Activated CD4-positive, CD25-positive, alpha-beta regulatory T cell treated with anti-CD3 and anti-CD28 coated beads, Interleukin-2, amount 50 U/mL, for 72 hours (primary cell): Measurements from ENCODE around the gene RPL32.
"Not testable (repeated sequence)": the region's sequence is repeated elsewhere in the genome, so short reads cannot be mapped to it uniquely, and the experiment has no call there.

Experiments used
- DNase-seq: peaks from one replicate; pipeline ENCODE4 v3.0.0; 2021

The RPL32 gene

DNA sequence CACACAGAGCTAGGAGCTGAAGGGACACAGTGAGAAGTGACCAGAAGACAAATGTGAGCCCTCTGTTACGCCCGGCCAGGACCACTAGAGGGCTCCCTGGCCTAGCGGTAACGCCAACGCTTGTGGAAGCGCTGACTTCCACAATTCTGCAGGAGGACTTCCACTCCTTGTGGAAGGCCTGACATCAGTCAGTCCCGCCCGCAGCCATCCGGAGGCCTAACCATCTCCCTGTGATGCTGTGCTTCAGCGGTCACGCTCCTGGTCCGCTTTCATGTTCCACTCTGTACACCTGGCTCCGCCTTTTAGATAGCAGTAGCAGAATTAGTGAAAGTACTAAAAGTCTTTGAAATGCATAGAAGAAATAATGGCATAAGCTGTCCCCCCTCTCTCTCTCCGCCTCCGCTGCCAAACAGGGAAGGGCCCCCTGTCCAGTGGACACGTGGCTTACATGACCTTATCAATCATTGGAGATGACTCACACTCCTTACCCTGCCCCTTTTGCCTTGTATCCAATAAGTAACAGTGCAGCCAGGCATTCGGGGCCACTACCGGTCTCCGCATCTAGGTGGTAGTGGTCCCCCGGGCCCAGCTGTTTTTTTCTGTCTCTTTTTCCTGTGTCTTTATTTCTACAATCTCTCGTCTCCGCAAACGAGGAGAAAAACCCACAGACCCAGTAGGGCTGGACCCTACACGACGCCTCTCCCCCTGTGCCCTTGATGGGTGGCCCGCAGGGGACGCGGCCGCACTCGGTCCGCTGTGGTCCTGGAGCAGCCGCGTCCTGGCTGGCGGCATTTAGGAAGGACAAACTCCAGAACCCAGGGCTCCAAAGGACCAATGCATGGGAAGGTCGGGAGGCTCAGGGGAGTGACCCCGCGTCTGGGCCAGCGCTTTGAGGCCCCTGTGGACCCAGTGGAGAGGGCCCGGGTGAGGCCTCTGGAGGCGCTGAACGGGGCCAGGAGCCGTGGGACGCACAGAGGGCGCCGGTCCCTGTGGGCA is 27.0 kb upstream of the RPL32 start:
- peak; percentile 66 for DNase-seq

DNA sequence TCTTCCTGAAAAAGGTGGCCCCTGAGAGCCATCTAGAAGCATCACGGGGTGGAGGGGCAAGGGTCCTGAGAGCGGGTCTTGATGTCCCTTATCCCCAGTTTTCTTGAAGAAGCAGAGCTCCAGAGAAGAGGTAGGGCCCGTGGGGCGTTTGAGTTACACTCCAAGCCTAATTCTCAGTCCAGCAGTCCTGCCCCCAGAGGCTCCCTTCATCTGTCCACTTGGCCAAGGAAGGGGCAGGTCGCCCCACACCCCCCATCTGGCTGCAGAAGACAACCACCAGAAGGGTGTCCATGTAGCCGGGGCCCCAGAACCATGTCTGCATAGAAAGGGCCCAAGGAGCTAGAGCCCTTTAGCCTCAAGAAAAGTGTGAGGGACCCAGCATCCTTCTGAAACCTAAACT is 25.5 kb upstream of the RPL32 start:
- no peak for DNase-seq

DNA sequence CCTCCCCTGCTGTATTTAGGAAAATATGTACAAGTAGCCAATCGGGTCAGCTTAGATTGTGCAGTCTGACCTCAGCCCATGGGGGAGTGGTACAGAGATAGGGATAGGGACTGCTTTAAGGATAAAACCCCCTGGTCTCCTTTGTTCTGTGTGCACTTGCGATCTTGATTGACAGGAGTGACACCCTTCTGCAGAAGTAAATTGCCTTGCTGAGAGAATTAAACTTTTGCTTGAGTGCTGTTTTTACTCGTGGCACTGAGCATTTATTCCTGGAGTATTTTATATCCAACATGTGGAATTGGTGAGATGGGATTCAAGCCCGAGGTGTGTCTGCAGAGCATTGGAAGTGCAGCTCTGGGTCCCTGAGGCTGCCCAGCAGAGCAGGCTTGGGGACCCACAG is 23.9 kb upstream of the RPL32 start:
- DNase-seq: no peak

DNA sequence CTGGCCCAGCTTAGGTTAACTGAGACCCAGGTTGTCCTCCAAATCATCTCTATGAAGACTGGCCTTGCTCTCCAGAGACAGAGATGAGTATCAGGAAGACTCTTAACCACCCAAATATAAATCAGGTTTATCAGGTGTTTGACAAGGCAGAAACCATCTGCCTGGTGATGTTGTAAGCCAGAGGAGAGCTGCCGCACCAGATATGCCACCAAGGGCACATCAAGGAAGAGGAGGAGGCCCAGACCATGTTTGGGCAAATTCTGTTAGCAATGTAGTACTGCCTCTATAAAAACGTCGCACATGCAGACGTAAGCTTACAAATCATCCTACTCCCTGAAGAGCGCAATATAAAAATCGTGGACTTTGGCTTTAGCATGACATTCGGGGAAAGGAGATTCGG is 21.0 kb upstream of the RPL32 start:
- DNase-seq: no peak

DNA sequence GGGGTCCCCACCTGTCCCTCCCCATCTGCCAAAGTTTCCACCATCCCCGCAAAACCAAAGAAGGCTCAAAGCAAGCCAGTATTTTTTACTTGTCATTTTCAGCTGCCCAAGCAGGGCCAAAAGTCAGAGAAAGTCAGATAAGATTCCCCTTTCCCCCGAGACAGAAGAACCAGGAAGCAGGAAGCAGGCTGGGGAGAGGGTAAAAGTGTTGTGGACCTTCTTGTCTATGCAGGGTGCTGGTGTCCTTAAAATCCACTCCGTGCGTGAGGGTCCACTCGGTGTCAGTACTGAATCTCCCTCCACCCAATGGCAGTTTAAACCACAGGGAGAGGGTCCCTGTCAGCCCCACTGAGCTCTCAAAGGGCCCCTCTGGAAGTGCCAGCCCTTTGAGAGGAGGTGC is 20.2 kb upstream of the RPL32 start:
- DNase-seq: no peak

DNA sequence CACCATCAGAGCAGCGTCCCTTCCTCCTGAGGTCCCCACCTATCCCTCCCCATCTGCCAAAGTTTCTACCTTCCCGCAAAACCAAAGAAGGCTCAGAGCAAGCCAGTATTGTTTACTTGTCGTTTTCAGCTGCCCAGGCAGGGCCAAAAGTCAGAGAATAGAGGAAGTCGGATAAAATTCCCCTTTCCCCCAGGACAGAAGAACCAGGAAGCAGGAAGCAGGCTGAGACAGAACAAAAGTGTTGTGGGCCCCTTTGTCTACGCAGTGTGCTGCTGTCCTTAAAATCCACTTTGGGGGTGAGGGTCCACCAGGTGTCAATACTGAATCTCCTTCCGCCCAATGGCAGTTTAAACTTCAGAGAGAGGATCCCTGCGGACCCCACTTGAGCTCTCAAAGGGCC is 18.5 kb upstream of the RPL32 start:
- DNase-seq: no peak

DNA sequence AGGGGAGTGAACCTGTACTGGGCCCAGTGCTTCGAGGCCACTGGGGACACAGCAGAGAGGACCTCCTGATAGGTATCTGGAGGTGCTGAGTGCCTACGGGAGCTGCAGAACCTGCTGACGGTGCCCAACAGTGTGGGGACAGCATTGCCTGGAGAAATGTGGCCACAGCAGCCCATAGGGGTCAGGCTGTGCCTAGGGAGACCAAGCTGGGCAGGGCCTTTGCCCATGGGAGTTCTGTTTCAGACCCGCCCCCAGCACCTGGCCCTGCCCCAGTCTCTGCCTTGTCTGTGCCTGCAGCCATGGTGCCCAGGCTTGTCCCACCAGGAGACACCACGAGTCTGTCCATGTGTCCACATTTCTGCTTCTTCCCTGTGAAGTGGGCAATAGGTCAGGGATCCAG is 15.3 kb upstream of the RPL32 start:
- DNase-seq: no peak

DNA sequence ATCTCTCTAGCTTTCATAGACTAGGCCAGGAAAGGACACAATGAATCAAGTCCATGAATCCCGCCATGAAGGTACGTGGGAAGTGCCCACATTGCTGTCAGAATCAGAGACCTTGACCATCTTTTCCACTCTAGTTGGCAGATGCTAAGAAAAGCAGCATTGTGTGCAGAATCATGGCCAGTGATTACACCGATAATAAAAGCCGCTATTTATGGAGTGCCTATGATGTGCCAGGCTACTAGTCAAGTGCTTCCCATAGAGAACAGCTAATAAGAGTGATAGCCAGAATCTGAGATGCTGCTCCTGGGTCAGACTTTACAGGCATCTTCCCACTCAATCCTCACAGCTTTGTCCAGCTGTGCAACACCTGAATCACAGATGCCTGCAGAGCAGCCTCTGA is 13.2 kb upstream of the RPL32 start:
- DNase-seq: no peak

DNA sequence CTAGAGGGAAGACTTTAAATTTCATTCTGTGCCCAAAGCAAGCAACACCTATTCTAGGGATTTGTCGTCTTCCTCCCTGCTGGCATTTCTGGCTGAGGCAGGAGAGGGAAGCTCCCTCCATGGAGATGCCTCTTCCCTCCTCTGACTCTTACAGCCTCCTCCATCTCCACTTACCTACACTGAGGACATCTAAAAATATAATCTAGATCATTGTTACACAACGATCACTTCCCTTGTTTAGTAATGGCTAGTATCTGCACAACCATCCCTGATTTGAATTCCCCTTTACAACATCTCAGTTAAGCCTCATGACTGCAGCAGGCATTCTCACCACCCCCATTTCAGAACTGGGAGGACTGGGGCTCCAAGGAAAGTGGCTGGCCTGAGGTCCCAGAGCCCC is 12.5 kb upstream of the RPL32 start:
- DNase-seq: not testable (repeated sequence)

DNA sequence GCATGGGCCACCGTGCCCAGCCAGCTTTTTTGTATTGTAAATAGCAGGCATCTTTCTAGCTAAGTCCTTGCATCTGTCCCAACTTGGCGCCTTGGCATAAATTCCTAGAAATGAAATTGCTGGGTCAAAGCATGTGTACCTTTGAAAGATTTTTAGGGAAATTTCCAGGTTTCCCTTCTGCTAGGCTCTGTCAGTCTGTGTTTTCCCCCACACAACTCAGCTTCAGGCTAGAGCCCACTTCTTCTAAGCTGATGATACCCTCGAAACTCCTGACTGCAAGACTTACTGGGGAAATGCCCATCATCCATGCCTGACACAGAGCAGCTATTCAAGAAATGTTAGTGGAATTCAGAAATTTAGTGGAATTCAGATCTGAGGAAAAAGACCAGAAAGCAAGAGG is 10.8 kb upstream of the RPL32 start:
- no peak for DNase-seq

DNA sequence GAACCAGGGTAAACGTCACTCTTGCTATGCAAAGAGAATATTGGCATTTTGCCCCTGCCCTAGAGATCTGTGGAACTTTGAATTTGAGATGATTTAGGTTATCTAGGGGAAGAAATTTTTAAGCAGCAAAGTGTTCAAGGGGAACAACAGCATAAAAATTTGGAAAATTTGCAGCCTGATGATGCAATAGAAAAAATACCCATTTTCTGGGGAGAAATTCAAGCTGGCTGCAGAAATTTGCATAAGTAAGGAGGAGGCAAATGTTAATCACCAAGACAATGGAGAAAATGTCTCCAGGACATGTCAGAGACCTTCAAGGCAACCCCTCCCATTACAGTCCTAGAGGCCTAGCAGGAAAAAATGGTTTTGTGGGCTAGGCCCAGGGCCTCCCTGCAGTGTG is 4.4 kb upstream of the RPL32 start:
- no peak for DNase-seq

DNA sequence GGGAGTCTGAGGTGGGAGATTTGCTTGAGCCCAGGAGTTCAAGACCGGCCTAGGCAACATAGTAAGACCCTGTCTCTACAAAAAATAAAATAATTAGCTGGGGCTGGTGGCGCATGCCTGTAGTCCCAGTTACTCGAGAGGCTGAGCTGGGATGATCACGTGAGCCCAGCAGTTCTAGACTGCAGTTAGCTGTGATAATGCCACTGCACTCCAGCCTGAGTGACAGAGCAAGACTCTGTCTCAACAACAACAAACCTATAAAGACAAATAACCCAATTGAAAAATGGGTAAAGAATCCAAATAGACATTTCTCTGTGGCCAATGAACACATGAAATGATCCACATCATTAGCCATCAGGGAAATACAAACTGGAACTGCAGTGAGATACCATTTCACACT is 1.1 kb upstream of the RPL32 start:
- no peak for DNase-seq

DNA sequence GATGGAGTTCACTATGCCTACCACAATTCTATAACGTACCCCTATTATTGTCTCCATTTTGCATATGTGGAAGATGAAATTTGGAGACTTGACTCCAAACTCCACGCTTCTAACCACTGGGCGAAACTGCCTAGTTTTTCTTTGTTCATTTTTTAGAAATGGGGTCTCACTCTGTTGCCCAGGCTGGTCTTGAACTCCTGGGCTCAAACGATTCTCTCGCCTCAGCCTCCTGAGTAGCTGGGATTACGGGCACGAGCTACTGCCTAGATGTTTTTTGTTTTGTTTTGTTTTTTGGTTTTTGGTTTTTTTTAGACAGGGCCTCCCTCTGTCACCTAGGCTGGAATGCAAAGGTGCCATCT is 584 bp upstream of the RPL32 start:
- DNase-seq: no peak

DNA sequence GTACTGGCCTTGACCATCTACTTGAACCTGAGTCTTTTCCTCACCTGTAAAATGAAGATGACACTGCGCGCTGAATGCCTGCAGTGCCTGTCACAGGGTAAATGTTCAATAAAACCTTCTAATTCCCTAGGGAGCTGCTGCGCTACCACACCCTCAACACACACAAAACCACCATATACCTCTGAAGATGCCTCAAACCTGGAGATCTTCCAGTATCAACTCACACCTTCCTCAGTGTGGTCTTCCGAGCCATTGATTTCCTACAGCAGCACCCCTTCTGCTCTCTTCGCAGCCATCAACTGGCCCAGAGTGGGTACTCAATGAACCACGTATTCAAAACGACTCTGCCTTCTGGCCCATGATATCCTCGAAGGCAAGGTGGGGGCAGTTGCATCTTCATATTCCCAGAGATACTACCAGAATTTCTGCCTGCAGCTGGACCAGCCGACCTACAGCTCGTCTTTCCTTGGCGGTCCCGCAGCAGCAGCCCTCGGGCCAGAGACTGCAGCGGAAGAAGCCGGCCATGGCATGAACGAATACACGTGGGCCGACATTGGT is 695 bp downstream of the RPL32 start:
- no peak for DNase-seq

DNA sequence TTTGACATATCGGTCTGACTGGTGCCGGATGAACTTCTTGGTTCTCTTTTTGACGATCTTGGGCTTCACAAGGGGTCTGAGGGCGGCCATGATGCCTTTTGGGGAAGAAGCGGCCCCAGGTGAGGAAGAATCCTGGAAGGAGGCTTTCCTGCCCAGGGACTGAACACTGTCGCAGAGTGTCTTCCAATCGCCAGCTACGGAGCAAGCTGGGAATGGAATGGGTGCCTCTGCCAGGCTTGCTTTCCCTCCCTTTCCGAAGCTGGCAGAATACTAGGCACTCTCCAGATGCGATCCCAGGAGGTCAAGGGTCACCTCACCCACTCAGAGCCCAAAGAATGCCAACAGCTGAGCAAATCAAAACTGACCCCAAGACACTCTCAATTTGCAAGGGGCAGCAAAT is 1.2 kb downstream of the RPL32 start:
- DNase-seq: not testable (repeated sequence)

DNA sequence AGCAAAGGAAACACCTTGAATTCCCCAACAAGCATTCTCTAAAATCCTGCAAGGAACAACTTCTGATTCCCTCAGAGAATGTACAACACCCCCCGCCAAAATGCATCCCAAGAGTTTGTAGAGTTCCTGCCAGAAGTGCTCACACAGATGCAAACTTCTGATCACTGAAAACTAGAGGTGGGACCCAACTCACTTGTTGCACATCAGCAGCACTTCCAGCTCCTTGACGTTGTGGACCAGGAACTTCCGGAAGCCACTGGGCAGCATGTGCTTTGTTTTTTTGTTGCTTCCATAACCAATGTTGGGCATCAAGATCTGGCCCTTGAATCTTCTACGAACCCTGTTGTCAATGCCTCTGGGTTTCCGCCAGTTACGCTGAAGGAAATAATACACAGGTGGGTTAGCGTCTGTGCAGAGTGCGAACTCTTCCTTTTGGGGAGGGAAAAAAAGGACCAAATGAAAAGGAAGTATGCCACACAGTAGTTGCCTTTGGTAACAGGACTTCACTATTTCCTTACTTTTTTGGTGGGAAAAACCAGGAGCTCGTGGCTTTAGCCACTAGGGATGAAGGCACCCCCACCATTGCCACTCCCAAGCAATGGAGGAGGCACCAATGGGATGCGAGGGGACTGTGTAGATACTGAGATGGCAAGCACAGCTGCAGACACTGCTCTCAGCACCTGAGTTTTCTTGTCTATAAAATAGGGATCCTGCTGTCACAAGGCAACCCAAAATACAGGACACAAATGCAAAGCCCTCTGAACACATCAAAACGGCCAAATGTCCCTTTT is 2.0 kb downstream of the RPL32 start:
- DNase-seq: no peak

DNA sequence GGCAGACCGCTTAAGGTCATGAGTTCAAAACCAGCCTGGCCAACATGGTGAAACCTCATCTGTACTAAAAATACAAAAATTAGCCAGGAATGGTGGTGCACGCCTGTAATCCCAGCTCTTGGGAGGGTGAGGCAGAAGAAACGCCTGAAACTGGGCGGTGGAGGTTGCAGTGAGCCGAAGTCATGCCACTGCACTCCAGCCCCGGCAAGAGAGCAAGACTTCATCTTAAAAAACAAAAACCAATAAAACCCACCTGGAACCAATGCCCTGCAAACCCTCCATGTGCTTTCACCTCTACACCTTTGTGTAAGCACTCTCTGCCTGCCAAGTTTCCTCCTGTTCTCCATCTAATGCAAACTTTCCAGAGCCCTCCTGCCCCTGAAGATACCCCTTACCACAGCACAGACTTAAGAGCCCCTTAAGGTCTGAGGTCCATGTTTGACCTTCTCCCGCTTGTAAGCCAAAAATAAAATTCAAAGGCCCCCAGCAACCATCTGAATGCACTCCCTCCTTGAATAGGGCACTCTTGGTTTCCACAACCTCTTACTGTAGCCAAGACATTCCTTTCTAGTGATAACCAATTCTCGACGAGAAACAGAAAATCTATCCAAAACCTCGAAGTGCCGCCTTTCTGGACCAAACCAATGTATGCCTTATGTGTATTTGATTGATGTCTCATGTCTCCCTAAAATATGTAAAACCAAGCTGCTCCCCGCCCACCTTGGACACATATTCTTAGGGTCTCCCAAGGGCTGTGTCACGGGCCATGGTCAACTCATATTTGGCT is 3.0 kb downstream of the RPL32 start:
- DNase-seq: no peak

DNA sequence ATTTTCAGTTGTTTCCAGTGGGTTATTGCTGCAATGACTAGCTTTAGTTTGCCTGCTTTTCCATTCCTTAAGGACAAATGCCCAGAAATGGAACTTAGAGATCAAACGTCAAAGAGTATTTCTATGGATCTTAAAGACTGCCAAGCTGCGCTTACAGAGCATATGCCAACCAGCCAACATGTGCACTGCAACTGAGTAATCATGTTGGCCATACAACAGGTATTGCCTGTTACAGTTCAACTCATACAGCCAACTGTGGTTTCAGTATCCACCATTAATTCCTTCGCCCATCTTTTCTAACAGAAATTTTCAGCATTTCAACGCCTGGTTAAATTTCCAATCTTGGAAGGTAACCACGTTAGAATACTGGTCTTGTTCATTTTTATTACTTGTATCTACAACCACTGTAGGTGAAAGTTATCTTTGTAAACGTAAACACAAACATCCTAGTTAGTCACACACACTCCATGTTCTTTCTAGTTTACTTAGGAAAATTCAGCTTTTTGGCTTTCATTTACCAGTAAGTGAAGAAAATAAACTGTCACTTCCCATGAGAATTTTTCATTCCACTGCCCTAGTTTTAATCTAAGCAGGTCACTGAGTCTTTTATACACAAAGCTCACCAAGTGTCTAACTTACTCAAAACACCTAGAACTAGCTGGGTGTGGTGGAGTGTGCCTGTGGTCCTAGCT is 3.9 kb downstream of the RPL32 start:
- DNase-seq: no peak

DNA sequence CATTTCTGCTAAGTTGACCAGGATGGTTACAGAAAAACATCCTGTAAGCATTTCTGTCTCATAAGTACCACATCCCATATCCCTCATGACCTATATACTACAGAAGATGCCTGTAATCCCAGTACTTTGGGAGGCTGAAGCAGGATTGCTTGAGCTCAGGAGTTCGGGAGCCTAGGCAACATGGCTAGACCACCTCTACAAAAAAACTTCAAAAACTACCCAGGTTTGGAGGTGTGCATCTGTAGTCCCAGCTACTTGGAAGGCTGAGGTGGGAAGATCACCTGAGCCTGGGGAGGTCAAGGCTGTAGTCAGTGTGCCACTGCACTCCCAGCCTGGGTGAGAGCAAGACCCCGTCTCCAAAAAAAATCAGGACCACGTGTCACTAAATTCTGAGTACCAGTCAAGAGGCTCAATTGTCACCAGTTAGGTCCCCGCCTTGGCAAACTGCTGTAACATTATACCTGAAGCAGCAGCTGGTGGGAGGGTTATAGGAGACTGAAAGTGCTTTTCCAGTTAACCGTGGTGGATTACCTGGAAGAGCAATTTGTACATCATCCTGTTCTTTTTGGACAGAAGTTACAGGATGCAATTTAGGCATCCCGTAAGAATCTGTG is 6.2 kb downstream of the RPL32 start:
- DNase-seq: no peak

DNA sequence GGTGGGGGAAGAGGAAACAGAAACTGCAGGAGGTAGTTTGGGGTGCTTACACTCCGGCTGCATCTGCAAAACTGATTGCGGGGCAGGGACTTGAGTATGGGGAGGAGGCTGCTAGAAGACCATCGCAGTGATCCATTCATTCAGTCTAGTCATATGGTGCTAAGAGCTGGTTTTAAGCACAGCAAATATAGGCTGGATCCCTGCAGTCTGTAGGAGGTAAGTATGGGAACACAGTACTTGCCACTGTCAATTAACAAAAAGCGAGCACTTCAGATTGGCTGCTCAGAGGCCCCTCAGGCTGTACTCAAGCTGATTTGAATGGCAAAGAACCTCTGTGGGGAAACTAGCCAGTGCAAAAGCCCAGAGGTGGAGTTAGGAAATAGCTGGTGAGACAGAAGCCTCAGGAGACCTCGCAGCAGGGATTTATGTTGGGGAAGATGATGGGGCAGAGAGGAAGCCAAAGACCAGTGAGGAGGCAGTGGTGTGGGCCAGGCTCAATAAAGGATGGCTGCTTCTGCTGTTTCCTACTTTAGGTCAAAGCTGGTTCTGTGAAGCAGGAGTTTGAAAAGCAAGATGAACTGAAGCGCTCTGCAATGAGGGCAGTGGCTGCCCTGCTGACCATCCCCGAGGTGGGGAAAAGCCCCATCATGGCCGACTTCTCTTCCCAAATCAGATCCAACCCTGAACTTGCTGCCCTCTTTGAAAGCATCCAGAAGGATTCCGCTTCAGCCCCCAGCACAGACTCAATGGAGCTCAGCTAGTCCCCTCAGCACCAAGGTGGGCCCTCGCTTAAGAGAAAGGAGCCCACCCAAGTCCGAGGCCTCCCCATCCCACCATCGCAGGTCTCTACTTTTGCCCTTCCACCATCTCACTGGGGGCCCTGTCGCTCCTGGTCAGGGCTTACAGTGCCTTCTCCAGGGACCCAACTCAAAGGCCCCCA is 7.9 kb downstream of the RPL32 start:
- DNase-seq: no peak
